ENCODE measurements around the gene ANKMY2.

- TF ChIP-seq POLR2AphosphoS5 (IDR thresholded peaks at IDR 0.05) (no peak), POLR2A (IDR thresholded peaks at IDR 0.05) (no peak), EP300 (IDR thresholded peaks at IDR 0.05) (no peak)
Observed at GRCh38 chr7:16670021-16670420, 24.5 kb upstream of the ANKMY2 start.

Measured in suprapubic skin (tissue), 4 donors.